Limb (tissue), 2 donors: Measurements from ENCODE around the gene CTSA.
"Not testable (repeated sequence)": the region's sequence is repeated elsewhere in the genome, so short reads cannot be mapped to it uniquely, and the experiment has no call there.

Experiments used
- DNase-seq, 2 donors: peaks; one replicate each; pipeline ENCODE4 v3.0.0-alpha.2; 2016; ENCODE audit errors: extremely low spot score in 2 of 2

The CTSA gene

GRCh38 chr20:45917790-45918141 lies 26.6 kb downstream of the CTSA start:
- DNase-seq, result peak; percentile 54 to 62

- DNase-seq, result no peak
Measured at GRCh38 chr20:45918182-45918737, 27.1 kb downstream of the CTSA start.

- DNase-seq, result no peak
Measured at GRCh38 chr20:45918779-45919537, 27.8 kb downstream of the CTSA start.

GRCh38 chr20:45919542-45920399 lies 28.6 kb downstream of the CTSA start:
- peak in 1 of 2 donors; percentile 57 for DNase-seq

- DNase-seq, result no peak
Measured at GRCh38 chr20:45920462-45921336, 29.6 kb downstream of the CTSA start.

- DNase-seq, result no peak
Measured at GRCh38 chr20:45921337-45922189, 30.4 kb downstream of the CTSA start.

GRCh38 chr20:45924391-45925261 lies 33.5 kb downstream of the CTSA start:
- DNase-seq, result peak in 1 of 2 donors; percentile 38

GRCh38 chr20:45925821-45926506 lies 34.8 kb downstream of the CTSA start:
- DNase-seq, result no peak

GRCh38 chr20:45926731-45927070 lies 35.6 kb downstream of the CTSA start:
- DNase-seq, result no peak

- no peak for DNase-seq
Measured at GRCh38 chr20:45927071-45927878, 36.1 kb downstream of the CTSA start.

- not testable (repeated sequence) for DNase-seq
Measured at GRCh38 chr20:45931680-45932079, 40.5 kb downstream of the CTSA start.

GRCh38 chr20:45933266-45934045 lies 42.3 kb downstream of the CTSA start:
- DNase-seq, result peak; percentile 62 to 70

- peak in 1 of 2 donors; percentile 58 for DNase-seq
Measured at GRCh38 chr20:45934046-45934585, 43.0 kb downstream of the CTSA start.

- peak; percentile 98 to 99 for DNase-seq
Measured at GRCh38 chr20:45934586-45935415, 43.7 kb downstream of the CTSA start, which contains the start of gene PCIF1. Gene PCIF1 (plus strand): TSS chr20:45934683. CDS start chr20:45939000, 4,317 bp downstream.

- DNase-seq, result no peak
Measured at GRCh38 chr20:45935416-45936046, 44.4 kb downstream of the CTSA start.
